Stimulated activated CD4-positive, alpha-beta T cell treated with anti-CD3 and anti-CD28 coated beads, Interleukin-15, amount 100 ng/mL, for 24 hours (primary cell): ENCODE measurements around the gene BORA.
"Not testable (repeated sequence)": the region's sequence is repeated elsewhere in the genome, so short reads cannot be mapped to it uniquely, and the experiment has no call there.

Experiments used
- DNase-seq: peaks from one replicate; pipeline ENCODE4 v3.0.0-alpha.2; 2020

The BORA gene

DNA sequence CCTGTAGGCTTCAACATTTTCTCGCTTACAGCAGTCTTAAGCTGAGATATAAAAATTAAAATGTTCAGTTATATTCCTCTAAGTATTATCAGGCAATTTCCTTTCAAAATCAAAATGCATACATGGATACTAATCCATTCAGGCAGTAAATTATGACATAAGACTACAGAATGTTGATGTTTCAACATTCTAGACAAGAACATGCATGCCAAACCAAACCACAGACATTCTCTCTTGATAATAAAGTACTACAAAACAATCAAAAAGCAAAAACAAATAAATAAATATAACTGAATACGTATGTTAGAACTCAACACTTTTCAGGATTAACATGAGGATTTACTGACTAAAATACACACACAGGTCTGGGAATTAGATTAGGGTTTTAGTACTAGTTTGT is 46.3 kb downstream of the BORA start:
- no peak for DNase-seq

DNA sequence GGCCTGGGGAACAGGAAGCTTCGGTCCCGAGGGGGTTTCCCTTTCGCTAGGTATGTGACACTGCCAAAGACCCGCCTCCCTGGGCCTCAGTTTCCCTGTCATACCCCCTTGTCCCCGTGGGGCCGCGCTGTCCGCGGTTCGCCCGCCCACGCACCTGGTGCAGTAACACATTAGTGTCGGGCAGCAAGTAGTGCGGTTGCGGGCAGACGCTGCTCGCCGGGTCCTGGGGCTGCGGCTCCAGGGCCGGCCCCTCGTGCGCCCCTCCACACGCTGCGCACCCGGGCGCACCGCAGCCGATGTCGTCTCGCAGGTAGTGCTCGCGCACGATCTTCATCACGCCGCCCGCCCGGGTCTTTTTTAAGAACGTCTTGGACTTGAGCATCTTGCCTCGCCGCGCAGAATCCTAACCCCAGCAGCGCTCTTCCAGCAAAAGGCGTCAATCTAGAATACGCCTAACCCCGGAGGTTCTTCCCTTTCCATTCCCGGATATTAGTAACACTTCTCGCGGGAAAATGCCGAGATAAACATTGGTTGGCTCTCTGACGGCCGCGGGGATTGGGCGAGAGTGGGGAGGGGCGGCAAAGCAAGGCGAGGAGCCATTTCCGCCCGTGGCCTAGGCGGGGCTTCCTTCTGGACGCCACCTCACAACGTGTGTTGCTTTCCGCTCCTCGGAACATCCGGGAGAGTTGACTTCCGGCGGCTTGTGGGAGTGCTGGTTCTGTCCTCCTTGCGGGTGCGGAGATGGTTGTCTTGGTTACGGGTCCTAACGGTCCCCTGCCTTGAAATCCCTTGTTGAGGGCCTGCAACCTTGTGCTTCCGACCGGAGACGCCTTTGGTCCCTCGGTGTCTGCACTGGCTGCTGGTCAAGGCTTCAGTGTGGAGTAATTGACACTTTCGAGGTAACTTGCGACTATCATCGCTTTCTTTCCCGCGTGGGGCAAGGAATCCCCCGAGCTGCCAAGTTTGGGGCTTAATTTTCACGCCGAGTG is 54.0 kb downstream of the BORA start, which contains the start of the genes DIS3 and PIBF1:
TSS of gene DIS3 (minus strand) at position 450 of the 989 bp plus-strand sequence. CDS start at position 382, 68 bp downstream.
TSS of gene PIBF1 (plus strand) at position 683 of the 989 bp plus-strand sequence. CDS start 1,337 bp downstream, outside the sequence.
- DNase-seq = peak; percentile 98

DNA sequence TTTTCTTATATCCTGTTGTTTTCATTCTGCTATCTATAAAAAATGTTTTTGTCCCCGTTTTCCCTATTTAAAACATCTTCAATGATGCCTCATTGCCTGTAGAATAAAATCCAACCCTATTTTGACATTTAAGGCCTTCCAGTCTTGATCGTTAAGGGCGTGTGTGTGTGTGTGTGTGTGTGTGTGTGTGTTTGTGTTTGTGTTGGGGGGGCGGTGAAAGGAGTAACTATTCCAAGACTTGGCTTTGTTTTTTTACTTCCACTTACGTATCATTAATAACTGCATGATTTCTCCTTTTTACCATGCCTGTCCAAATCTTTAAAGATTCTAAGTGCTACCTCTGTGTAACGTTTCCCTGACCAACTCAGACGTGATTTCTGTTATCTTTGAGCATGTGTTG is 55.0 kb downstream of the BORA start:
- DNase-seq = no peak

GRCh38 chr13:72784679-72785078 is 57.0 kb downstream of the BORA start:
- DNase-seq = not testable (repeated sequence)

GRCh38 chr13:72788831-72789230 is 61.1 kb downstream of the BORA start:
- no peak for DNase-seq

DNA sequence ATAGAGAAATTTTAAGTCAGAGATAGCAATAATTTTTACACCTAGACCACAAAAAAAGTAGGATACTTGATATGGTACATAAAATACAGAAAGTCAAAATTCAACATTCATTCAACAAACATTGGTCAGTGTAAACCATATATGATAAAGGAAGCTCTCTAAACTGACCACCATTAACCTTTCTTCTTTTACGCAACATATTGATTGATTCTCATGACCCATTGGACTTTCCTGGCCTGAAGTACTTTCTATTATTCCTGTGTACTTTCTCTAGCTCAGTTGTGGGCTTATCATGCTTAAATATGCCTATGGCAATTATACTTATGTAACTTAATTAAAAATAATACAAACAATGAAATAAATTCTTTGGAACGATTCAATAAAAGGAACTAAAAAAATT is 64.9 kb downstream of the BORA start:
- no peak for DNase-seq

DNA sequence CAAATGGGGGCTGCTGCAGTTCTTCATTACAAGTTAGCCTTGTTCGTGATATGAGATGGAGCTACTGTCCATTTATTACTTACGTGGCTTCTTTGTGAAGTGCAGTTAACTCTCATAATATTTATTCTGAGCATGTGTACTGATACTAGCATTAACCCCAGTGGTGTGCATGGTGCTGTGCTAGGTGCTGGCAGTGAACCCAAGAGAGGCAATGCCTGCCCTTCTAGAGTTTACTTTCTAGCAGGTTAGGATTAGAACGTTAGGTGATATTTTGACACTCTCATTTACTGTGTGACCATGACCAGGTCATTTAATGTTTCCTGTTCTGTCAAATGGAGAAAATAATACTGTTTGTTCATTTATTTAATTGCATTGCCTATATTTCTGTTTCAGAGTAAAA is 71.1 kb downstream of the BORA start:
- no peak for DNase-seq

GRCh38 chr13:72804301-72804700 is 76.6 kb downstream of the BORA start:
- no peak for DNase-seq
